HepG2 (cell line): ENCODE data around the gene ADAMTS13. TPM values are rescaled to one million over a fixed set of nuclear protein-coding genes. Genes with fewer than 3 reads are reported as not detected.

Experiments
- ARID4A ChIP-seq: sonication (generic); formaldehyde crosslinking; IDR thresholded peaks from 2 replicates; pipeline ENCODE4 v1.5.0; 2020; ENCODE audit warnings: mild to moderate bottlenecking, missing genetic modification reagents, borderline replicate concordance
- CCAR2 ChIP-seq: fragments of 200-400 bp; formaldehyde crosslinking; optimal IDR thresholded peaks from 2 replicates; pipeline ENCODE3; 2018; ENCODE audit warnings: low read depth, mild to moderate bottlenecking, low read length, moderate library complexity
- DMAP1 ChIP-seq: IDR thresholded peaks from 2 replicates; pipeline ENCODE4 v1.6.1; 2016
- FOXO1 ChIP-seq: sonication (generic); formaldehyde crosslinking; IDR thresholded peaks from 2 replicates; pipeline ENCODE4 v1.4.0; 2020; ENCODE audit warnings: missing genetic modification reagents
- GLI4 ChIP-seq: sonication (generic); formaldehyde crosslinking; IDR thresholded peaks from 2 replicates; pipeline ENCODE4 v1.5.1; 2020; ENCODE audit warnings: missing genetic modification reagents, mild to moderate bottlenecking, moderate library complexity, borderline replicate concordance
- GTF3A ChIP-seq: sonication (generic); formaldehyde crosslinking; conservative IDR thresholded peaks from 2 replicates; pipeline ENCODE4 v1.4.0; 2020; ENCODE audit warnings: mild to moderate bottlenecking, missing genetic modification reagents
- HDAC2 ChIP-seq: sonication (generic); formaldehyde crosslinking; IDR thresholded peaks from 2 replicates; pipeline ENCODE4 v1.4.0; 2020; ENCODE audit warnings: missing genetic modification reagents
- HNF1A ChIP-seq, 2 experiments: sonication (generic) in 1 of 2; formaldehyde crosslinking in 1 of 2; IDR thresholded peaks; 2 replicates each; pipeline versions ENCODE4 v1.4.0 to v1.6.1; 2016 to 2020; ENCODE audit warnings: borderline replicate concordance in 1 of 2, low read depth in 1 of 2, mild to moderate bottlenecking in 1 of 2, missing genetic modification reagents in 1 of 2
- HNRNPL ChIP-seq: fragments of 200-400 bp; formaldehyde crosslinking; IDR thresholded peaks from 2 replicates; pipeline ENCODE4 v1.6.1; 2017; ENCODE audit warnings: mild to moderate bottlenecking, low read depth, low read length
- NBN ChIP-seq: fragments of 450-650 bp; conservative IDR thresholded peaks from 2 replicates; pipeline ENCODE4 v1.6.1; 2017
- NONO ChIP-seq, 2 experiments: fragments of 450-650 bp in 1 of 2; sonication (generic) in 1 of 2; formaldehyde crosslinking in 1 of 2; IDR thresholded peaks in 1 of 2; conservative IDR thresholded peaks in 1 of 2; 2 replicates each; pipeline versions ENCODE4 v1.6.1 to v1.8.0; 2017 to 2022; ENCODE audit warnings: mild to moderate bottlenecking in 1 of 2, missing genetic modification reagents in 1 of 2, moderate library complexity in 1 of 2
- SP5 ChIP-seq: IDR thresholded peaks from 2 replicates; pipeline ENCODE4 v1.6.1; 2016; ENCODE audit warnings: low read depth, borderline replicate concordance
- ZGPAT ChIP-seq: IDR thresholded peaks from 2 replicates; pipeline ENCODE4 v1.6.1; 2016; ENCODE audit warnings: mild to moderate bottlenecking
- ZNF121 ChIP-seq: sonication (generic); formaldehyde crosslinking; IDR thresholded peaks from 2 replicates; pipeline ENCODE4 v1.5.0; 2020; ENCODE audit warnings: mild to moderate bottlenecking, missing genetic modification reagents
- ZNF331 ChIP-seq: sonication (generic); formaldehyde crosslinking; IDR thresholded peaks from 2 replicates; pipeline ENCODE4 v1.4.0; 2020; ENCODE audit warnings: missing genetic modification reagents
- ZNF441 ChIP-seq: sonication (generic); formaldehyde crosslinking; IDR thresholded peaks from 2 replicates; pipeline ENCODE4 v1.7.0; 2021; ENCODE audit warnings: missing genetic modification reagents, borderline replicate concordance
- ZNF572 ChIP-seq: sonication (generic); formaldehyde crosslinking; IDR thresholded peaks from 2 replicates; pipeline ENCODE4 v1.5.1; 2020; ENCODE audit warnings: mild to moderate bottlenecking, missing genetic modification reagents
- ZSCAN30 ChIP-seq: sonication (generic); formaldehyde crosslinking; IDR thresholded peaks from 2 replicates; pipeline ENCODE4 v1.5.0; 2020; ENCODE audit warnings: mild to moderate bottlenecking, missing genetic modification reagents
- polyA plus RNA-seq, 8 experiments: library from polyadenylated mRNA; depleted of rRNA in 3 of 8; stranded (reverse) in 7 of 8; unstranded in 1 of 8; fragments of >200 nt; fragmentation: Illumina TruSeq in 4 of 8; extraction: Trizol in 4 of 8; gene quantifications; 2 replicates each; pipeline versions ENCODE4 v1.2.1 to v1.2.3, GENCODE V29; 2011 to 2016; ENCODE audit warnings: low read depth in 4 of 8, missing spikeins in 1 of 8, mixed read lengths in 1 of 8; ENCODE audit not compliant: insufficient read depth in 1 of 8
- total RNA-seq, 5 experiments: library from RNA; depleted of rRNA; stranded (reverse); fragments of >200 nt; fragmentation: Illumina TruSeq; extraction: Trizol; gene quantifications; 2 replicates each; pipeline ENCODE4 v1.2.3, GENCODE V29; 2016; ENCODE audit warnings: low read depth in 1 of 5

Gene ADAMTS13
- total and polyA plus RNA-seq, 2 of the 13 experiments (the other 11 are each of a cell fraction or from before 2014, with no cell fraction given) = 0.91 to 4.5 TPM

GRCh38 chr9:133449760-133450159, 27.6 kb downstream of the ADAMTS13 start (continued):
- TF ChIP-seq GLI4 (CRISPR knock-in tag) (no peak), ZNF572 (no peak), ZNF121 (CRISPR knock-in tag) (peak; percentile 70), GTF3A (CRISPR knock-in tag) (no peak), ZSCAN30 (CRISPR knock-in tag) (no peak), NBN (no peak), ZNF331 (no peak), SP5 (CRISPR knock-in tag) (no peak), HNRNPL (peak; percentile 85; the same call in 1 of the 2 replicates), FOXO1 (CRISPR knock-in tag) (no peak), HDAC2 (no peak), CCAR2 (no peak), ZNF441 (CRISPR knock-in tag) (no peak), NONO (IDR thresholded peaks at IDR 0.05) (no peak), NONO (CRISPR knock-in tag; conservative IDR thresholded peaks at IDR 0.05) (no peak), ARID4A (CRISPR knock-in tag) (no peak), DMAP1 (CRISPR knock-in tag) (no peak), HNF1A (IDR thresholded peaks at IDR 0.05; ENCODE audit: low read depth) (no peak), HNF1A (CRISPR knock-in tag; IDR thresholded peaks at IDR 0.05; ENCODE audit: borderline replicate concordance) (no peak), ZGPAT (no peak)
